Activated CD8-positive, alpha-beta memory T cell treated with anti-CD3 and anti-CD28 coated beads for 36 hours (primary cell): ENCODE data around the gene HS6ST2. TPM values are rescaled to one million over a fixed set of nuclear protein-coding genes. Genes with fewer than 3 reads are reported as not detected.

ENCODE experiments used
- CTCF ChIA-PET: fragments of 350-600 bp; sonication (Branson Sonifier 250); formaldehyde crosslinking; loops from one replicate; lab custom pipeline; 2021; ENCODE audit warnings: antibody characterized with exemption; lab: Charles Lee
- POLR2A ChIA-PET: fragments of 350-600 bp; sonication (Branson Sonifier 250); formaldehyde crosslinking; loops from one replicate; lab custom pipeline; 2021; ENCODE audit warnings: antibody characterized with exemption; lab: Charles Lee
- total RNA-seq, 2 experiments: library from RNA; stranded (reverse); gene quantifications; one replicate each; pipeline ENCODE4 v1.2.3, GENCODE V29; 2021

Gene HS6ST2
- total RNA-seq, 2 experiments from 2014 or later = 0.13 to 0.19 TPM

DNA sequence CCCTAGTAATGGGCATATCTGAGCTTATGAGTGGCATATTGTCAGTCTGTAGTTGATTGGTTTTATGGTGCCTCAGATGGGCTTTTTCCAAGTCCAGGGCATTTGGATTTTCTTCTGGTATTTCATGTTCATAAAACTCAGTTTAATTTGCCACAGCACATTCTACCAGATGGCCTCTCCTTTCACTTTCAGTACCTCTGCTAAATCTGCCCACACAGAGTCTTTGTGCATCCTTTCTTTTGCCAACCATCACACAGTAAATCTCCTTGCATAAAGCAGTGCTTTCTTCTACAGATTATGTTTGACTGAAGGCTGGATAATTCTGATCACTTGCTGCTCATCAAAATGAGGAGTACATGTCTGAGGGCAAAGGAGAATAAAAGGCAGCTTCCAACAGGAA lies 98.2 kb downstream of the HS6ST2 start:
- POLR2A ChIA-PET = no interaction called here
- CTCF ChIA-PET = no interaction called here

DNA sequence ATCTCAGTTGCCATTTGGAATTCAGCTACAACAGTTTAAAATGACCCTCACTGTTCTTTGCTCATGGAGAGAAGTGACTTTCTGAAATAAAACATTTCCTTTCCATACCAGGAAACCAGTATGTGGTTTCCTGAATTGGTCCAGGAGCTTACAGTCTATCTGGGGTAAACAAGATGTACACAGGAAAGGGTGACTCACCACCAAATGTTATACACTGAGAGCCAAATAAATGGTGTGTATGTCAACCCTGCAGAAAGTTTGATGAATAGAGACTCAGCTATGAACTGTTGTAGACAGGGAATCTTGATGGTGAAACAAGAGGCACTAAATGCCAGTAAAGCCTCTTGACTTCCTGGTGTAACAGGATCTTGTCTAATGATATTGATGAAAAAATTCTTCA lies 100.4 kb downstream of the HS6ST2 start:
- ChIA-PET POLR2A (no interaction called here), CTCF (no interaction called here)

DNA sequence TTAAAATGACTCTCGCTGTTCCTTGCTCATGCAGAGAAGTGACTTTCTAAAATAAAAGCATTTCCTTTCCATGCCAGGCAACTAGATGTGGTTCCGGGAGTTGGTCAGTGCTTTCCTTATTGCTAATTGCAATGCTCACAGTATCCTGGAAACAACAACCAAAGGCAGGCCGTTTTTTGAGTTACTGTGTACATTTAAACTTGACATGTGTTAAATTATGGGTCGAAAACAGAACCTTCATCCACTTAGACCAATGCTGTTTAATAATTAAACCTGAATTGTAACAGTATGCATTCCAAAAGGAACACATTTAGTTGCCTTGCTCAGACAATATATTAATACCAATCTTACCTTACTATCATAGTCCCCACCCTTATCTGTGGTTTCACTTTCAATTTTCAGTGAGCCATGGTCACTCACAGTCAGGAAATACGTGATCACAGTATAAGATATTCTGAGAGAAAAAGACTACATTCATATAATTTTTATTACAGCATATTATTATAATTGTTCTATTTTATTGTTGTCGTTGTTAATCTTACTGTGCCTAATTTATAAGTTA lies 102.6 kb downstream of the HS6ST2 start:
- CTCF ChIA-PET = no interaction called here
- POLR2A ChIA-PET = no interaction called here

DNA sequence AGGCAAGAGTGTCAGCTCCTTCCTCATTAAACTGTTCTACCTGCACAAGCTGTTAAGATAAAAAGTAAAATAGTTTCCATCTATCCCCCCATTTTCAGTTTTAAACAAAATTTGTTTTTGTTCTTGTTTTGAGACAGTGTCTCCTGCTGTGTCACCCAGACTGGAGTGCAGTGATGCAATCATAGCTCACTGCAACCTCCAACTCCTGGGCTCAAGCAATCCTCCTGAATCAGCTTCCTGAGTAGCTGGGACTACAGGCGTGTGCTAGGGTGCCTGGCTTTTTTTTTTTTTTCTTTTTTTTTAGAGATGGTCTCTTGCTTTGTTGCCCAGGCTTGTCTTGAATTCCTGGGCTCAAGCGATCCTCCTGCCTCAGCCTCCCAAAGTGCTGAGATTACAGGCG lies 105.4 kb downstream of the HS6ST2 start:
- CTCF ChIA-PET = no interaction called here

DNA sequence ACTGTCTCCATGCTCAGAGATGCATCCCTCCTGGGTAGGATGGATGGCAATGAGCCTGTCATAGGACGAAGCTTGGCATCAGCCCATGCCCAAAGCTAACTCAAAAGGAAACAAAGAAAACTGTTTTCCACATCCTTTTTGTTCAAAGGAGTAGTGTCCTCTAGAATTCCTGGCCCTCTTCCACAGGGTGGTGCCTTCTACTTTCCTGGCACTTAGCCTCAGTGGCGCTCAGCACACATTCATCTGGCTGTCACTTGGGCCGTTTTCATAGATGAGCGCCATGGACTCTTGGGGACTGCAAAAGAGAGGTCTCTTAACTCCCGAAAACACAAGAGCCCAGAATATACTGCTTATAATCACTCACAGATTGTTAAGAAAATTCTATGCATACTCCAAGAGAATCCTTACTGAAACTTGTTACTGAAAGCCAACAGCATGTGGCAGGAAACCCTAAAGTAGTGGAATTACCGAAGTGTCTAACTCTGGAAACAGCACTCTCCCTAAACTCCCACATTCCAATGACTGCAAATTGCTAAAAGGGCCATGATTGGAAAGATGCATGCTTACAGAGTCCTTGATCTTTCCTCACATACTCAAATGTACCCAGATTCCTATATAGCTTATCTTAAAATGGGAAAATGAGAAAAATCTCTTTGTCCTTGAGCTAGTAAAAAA lies 110.0 kb downstream of the HS6ST2 start:
- ChIA-PET CTCF (no interaction called here), POLR2A (no interaction called here)

More for the DNA sequence above, 105.4 kb downstream of the HS6ST2 start:
- POLR2A ChIA-PET = no interaction called here

DNA sequence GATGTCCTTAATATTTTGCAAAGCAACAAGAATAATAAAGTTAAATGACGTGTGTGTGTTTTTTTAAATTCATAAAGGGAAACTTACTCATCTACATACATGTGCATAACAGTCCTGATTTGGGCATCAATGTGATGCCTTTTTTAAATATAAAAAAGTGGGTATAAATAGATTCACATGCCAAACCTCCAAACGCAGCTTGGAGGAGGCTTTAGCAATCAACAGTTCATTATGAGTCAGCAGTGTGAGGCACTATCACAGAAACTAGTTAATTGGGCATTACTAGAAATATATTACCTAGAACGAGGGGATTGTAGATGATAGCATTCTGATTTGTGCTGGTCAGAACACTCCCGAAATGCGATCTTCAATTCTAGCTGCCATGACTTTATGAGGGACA lies 115.1 kb downstream of the HS6ST2 start:
- POLR2A ChIA-PET = no interaction called here
- CTCF ChIA-PET = no interaction called here

DNA sequence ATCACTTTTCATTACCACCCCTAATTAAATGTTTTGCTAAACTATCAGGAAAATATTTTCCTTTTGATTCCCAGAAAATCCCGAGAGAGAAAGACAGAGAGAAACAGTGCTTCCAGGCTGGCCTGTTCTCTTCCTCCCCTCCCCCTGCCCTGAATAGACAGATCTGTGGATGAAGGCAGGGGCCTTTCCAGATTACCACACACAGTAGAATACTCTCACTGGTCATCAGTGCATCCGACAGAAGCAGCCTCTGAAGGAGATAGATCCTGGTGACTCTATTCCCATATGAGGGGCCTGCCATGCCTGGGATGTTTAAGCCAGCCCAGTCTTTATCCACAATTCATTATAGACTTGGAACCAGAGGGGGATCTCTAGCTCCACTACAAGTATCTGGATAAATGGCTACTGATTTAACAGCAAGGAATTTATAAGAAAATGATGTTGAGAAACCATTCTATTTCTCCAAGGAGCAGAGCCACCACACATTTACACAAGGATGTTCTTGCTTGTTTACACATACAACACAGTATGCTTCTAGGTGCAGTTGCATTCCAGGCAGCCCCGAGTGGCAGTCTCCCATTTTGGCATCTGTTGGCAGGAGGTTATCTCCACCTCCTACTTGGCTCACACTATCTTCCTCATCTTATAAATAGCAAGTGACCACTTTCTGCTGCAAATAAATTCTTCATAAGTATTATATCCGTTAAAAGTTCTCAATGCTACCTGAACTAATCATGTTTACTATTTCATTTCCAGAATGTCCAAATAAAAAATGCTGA lies 115.8 kb downstream of the HS6ST2 start:
- ChIA-PET POLR2A (no interaction called here), CTCF (no interaction called here)

DNA sequence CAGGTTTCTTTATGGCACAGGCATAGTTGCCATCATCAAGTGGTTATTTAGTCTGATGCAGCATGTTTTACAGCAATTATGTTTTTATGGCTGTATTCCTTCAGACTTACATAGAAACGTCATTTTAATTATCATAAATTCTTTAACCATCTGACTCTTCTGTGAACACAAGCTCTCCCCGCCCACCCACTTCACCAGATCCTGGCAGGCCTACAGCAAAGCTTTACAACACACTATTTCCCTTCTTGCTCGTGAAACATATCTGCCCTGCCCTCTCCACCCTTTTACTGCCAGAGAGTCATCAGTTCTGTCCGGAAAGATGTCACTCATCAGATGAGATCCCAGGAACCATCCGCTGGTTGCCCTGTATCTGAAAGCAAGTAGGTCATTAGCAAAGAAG lies 120.5 kb downstream of the HS6ST2 start:
- ChIA-PET POLR2A (no interaction called here), CTCF (no interaction called here)

DNA sequence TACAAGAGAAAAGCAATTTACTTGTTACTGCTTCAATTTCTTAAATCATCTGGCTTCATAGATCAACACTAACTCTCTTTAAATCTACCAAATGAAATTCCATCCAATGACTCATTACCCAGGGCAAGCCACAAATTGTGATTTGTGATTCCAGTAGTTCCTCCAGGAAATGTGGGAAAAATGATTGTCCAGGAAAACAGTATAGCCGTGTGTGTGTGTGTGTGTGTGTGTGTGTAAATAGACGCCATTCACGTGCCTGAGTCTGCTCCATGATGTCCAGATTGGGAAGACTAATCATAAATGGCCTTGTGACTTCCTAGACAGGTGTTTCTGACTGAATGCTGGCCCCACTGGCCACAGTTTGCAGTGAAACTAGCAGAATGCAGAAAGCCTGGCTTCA lies 121.3 kb downstream of the HS6ST2 start:
- ChIA-PET CTCF (no interaction called here), POLR2A (no interaction called here)

DNA sequence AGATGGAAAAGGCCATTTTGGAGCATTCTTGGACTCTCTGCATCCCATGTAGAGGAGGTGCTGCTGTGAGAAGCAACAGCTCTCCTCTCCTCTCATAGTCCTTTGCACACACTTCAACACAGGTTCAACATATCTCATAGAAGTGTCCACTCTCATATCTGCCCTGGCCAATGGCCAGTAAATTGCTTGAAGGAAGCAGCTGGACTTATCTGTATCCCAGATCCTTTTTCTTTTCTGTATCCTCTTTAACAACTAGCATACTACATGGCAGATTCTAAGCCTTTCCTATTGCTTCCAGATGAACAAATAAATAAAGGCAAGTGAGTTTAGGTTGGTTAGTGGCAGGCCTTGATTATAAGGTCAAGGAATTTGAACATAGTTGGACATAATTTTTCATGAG lies 122.0 kb downstream of the HS6ST2 start:
- CTCF ChIA-PET = no interaction called here
- POLR2A ChIA-PET = no interaction called here

DNA sequence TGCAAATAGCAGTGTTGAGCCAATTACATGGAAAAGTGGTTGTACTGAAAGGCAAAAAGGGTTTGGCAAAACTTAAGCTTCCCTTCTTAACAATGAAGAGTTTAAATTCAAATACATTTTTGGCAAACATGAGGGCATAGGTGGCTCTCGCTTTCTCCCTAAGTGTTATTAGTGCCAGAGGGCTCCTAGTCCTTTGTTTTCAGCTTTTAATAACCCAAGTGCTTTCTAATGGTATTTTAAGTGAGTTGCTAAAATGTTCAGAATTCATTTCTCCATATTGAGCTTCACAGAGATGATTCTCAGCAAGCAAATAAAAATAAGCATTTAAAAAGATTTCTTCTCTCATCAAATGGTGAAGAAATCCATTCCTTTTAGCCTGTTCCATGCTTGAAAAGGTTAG lies 123.7 kb downstream of the HS6ST2 start:
- CTCF ChIA-PET = no interaction called here

DNA sequence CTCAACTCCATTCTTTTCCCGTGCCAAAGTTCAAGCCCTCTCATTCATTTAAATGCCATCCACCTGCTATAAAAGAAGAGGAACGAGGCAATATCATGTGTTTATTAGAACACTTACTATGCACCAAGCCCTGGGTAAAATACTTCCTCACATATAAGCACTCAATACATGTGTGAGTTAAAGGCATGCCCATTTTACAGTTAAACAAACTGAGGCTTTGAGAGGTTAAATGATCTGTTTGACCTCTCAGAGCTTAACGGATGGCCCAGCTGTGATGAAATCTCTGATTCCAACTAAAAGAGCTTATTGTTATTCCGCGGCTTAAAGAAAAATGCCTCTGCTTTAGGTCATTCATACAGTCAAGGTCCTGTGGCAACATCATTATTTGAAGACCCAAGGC lies 124.3 kb downstream of the HS6ST2 start:
- POLR2A ChIA-PET = no interaction called here
- CTCF ChIA-PET = no interaction called here

More for the DNA sequence above, 123.7 kb downstream of the HS6ST2 start:
- POLR2A ChIA-PET = no interaction called here

DNA sequence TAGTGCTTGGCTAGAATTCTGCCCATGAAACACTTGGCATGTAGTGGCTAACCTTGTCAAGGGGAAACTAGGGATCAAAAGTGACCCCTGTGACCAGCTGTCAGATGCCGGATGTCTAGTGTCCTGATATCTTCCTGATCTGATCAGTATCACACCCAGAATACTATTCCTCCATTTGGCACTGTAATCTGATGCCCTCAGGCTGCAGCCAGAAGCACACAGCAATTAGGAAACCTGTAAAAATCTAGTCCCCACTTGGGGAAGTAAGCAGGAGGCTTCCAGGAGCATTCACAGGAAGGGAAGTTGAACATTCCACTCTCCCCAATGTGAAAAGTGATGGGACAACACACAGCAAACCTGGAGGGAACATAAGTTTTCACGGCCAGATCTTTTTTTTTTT lies 125.1 kb downstream of the HS6ST2 start:
- POLR2A ChIA-PET = no interaction called here
- CTCF ChIA-PET = no interaction called here

DNA sequence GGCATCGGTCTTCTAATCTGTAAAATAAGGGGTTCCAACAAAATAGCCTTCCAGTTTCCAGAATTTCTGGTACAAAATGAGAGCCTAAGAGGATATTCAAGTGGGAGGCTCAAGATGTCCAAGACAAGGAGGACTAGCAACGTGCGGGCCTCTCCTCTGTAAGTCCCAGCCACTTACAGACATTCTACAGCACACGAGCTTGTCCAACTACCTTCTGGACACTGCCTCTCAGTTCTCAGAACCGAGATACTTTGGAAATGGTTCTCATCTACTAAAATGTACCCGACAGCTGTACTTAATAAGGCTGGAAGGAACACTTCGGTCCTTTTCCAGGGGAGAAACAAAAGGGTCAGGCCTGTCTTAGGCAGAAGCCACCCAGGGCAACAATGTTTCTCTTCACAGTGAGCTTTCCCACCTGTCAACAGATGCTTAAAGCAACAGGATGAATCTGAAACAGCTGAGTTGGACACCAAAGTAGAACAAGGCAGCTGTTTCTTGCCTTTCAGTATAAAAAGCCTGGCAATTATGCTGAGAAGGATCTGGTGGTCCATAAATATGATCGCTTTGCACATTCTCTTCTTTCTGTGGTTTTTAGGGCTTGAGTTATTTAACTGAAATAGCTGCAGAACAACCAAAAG lies 127.0 kb downstream of the HS6ST2 start:
- ChIA-PET POLR2A (no interaction called here), CTCF (no interaction called here)

DNA sequence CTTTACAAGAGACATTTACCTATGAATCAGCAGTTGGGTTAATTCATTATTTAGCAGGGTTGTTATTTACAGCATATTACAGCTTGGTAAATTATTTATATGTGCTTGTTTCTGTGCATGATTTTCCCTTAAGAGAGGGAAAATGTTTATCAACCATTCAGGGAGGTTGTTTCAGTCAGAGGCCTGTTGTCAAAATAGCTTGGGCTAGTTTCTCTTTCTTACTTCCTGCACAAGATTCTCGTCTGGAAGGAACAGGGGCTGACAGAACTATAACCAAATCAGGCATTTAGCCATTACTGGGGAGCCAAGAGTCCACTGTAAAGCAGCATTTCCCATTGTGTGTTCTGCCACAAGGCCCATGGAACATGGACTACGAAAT lies 135.8 kb downstream of the HS6ST2 start:
- POLR2A ChIA-PET = no interaction called here
- CTCF ChIA-PET = no interaction called here

DNA sequence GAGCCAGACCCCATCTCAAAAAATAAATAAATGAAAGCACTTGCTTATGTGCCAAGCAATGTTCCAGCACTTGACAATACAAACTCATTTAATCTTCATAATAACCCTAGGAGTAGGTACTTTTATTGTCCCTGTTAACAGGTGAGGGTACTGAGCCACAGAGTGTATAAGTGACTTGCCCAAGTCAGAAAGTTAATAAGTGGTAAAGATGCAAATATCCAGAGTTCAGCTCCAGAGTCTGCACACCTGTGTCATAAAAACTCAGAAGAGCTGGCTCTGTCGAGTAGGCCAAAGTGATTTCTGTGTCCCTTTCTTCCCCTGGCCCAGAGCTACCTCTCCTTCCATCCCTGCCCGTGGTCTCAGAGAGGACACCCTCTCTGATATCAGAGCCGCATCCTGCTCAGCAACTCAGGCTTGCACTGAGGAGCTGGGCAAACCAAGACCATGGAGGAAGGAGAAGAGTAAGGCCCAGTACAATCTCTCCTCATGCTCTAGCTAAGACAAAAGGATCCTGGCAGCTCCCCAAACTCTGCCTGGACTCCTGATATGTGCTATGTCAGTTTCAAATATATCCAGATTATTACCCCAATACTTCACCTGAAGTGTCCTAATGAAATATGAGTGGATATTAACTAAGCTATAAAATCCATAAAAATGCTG lies 136.3 kb downstream of the HS6ST2 start:
- CTCF ChIA-PET = no interaction called here
- POLR2A ChIA-PET = no interaction called here

DNA sequence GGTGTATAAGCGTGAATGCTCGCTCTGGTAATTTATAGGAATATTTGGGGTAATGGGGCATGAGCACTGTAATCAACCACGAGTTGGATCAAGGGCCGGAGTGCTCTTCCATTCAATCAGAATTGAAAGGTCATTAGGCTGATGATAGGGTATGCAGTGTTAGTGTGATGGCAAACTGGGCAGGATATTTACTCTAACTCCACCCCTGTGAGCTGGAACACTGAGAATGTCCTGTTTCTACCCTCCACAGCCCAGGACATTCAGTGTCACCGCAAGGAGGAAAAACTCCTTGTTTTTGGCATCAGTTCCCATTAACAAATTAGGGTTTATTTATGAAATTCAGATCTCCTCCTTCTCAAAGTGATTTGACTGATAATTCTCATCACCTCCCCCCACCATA lies 137.8 kb downstream of the HS6ST2 start:
- POLR2A ChIA-PET = no interaction called here

DNA sequence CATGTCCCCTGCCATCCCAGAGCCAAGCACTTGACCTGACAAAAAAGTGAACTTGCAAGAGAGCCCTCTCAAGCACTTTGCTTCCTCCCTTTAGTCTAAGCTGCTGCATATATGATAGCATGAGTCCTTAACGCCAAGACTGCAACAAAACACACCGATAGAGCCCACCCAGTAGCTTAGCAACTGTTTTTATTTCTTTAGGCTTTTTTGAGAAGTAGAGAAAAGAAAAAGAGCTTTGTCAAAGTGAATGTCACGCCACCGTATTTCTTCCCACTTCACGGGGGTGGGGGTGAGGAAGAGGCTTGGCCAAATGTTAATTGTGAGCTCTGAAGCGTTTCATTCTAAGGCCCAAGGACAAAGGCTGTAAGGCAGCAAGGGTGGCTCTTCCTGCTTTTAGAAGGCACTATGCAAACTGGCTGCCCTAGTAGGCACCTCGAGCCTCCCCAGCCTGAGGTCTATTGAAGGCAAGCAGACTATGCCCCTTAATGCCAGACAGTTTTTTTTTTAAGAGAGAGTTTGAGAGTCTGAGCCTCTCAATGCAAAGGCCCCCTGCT lies 138.6 kb downstream of the HS6ST2 start:
- POLR2A ChIA-PET = no interaction called here
- CTCF ChIA-PET = no interaction called here

More for the DNA sequence above, 137.8 kb downstream of the HS6ST2 start:
- CTCF ChIA-PET = no interaction called here

DNA sequence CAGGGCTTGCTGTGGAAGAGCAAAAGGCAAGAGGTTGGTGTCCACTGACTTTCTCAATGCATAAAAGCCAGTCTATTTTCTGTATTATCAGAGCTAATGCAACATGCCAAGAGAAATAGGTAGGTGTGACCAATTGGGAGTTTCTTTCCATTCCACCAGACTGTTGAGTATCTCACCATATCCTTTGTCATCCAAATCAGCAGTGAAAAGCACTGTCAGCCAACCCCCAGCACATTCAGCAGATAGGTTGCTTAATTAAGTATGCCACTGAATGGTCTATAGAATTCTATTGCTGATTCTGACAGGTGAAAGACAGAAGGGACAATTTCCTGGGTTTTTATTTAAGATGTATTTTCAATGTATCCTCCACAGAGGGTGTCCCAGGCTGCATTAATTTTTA lies 139.8 kb downstream of the HS6ST2 start:
- ChIA-PET CTCF (interaction anchor here (0.6 kb wide), 1 partner anchor 727 kb away, joined by 3 read pairs; no protein-coding TSS in a partner anchor), POLR2A (no interaction called here)

DNA sequence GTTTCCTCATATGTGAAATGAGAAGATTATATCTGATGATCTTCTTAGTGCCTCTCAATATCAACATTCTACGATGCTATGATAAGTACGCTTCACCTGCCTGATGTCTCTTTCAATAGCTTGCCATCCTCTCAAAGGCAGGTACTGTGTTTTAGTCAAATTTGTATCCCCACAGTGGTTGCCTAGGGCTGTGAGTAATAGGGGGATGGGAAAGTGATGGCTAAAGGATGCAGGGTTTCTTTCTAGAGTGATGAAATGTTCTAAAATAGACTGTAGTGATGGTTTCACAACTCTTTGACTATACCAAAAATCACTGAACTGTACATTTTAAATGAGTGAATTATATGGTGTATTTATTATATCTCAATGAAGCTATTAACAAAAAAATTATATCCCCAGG lies 142.8 kb downstream of the HS6ST2 start:
- POLR2A ChIA-PET = no interaction called here
- CTCF ChIA-PET = no interaction called here
